Measurements from ENCODE around the gene GFPT2. TPM values are rescaled to one million over a fixed set of nuclear protein-coding genes. Genes with fewer than 3 reads are reported as not detected.

GFPT2 gene
- total RNA-seq, 1 donor: 28.9 TPM

DNA sequence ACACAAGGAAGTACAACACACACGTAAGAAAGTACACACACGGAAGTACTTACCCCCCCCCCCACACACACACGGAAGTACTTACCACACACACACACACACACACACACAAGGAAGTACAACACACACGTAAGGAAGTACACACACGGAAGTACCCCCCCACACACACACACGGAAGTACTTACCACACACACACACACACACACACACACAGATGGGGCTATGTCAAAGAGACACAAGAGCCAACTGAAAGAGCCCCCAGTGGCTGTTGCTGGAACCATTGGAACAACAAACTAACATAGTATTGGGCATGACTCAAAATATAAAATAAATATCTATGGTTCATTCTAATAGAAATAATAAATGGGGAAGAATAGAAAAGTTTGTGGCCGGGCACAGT is 56.4 kb downstream of the GFPT2 start:
- TF ChIP-seq, protein P1, sequence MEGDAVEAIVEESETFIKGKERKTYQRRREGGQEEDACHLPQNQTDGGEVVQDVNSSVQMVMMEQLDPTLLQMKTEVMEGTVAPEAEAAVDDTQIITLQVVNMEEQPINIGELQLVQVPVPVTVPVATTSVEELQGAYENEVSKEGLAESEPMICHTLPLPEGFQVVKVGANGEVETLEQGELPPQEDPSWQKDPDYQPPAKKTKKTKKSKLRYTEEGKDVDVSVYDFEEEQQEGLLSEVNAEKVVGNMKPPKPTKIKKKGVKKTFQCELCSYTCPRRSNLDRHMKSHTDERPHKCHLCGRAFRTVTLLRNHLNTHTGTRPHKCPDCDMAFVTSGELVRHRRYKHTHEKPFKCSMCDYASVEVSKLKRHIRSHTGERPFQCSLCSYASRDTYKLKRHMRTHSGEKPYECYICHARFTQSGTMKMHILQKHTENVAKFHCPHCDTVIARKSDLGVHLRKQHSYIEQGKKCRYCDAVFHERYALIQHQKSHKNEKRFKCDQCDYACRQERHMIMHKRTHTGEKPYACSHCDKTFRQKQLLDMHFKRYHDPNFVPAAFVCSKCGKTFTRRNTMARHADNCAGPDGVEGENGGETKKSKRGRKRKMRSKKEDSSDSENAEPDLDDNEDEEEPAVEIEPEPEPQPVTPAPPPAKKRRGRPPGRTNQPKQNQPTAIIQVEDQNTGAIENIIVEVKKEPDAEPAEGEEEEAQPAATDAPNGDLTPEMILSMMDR (IDR thresholded peaks at IDR 0.05; ENCODE audit: insufficient read depth, low read depth, low read length): peak; percentile 4
- no peak for DNase-seq (ENCODE audit: low read depth)
- H3K4me3 ChIP-seq (ENCODE audit: low read depth, low read length): no peak overlapping the region

DNA sequence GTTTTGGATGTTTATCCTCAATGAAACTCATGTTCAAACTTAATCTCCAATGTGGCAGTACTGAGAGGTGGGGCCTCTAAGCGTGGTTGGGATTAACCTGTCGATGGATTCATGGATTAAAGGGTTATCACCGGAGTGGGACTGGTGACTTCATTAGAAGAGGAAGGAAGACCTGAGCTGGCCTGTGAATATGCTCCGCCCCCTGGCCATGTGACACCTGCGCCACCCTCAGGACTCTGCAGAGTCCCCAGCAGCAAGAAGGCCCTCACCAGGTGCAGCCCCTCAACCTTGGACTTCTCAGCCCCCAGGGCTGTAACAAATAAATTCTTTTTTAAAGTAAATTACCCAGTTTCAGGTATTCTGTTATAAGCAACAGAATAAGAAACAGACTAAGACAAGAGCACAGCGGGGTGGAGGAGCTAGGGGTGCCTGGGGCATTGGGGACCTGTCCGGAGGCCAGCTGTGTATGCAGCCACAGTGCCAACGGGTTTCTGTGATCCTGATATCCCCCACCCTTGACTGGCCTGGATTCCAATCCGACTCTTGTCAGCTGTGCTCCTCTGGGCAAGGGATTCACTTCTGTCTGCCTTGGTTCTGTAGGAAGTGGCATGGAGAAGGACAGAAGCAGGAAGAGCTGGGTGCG is 58.1 kb downstream of the GFPT2 start:
- H3K4me3 ChIP-seq (ENCODE audit: low read depth, low read length): no peak overlapping the region
- TF ChIP-seq, protein P1 (IDR thresholded peaks at IDR 0.05; ENCODE audit: insufficient read depth, low read depth, low read length): no peak
- no peak for DNase-seq (ENCODE audit: low read depth)

DNA sequence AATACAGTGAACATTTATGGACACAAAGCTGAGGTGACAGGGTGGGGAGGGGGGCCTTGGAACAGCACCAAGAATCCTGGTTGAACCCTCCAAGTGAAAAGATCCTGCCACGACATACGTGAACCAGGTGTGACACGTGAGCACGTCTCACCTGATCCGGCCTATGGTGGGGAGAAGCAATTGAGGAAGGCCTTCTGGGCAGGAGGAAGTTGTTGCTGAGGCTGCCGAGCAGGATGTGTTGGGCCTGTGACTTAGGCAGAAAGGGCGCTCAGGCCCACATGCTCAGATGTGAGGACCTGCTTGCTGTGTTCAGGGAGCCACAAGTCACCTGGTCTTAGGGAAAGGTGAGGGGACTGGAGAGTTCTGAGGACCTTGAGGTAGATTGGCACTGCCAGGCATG is 58.7 kb downstream of the GFPT2 start:
- no peak overlapping the region for H3K4me3 ChIP-seq (ENCODE audit: low read depth, low read length)
- TF ChIP-seq, protein P1 (IDR thresholded peaks at IDR 0.05; ENCODE audit: insufficient read depth, low read depth, low read length): no peak
- DNase-seq (ENCODE audit: low read depth): no peak

DNA sequence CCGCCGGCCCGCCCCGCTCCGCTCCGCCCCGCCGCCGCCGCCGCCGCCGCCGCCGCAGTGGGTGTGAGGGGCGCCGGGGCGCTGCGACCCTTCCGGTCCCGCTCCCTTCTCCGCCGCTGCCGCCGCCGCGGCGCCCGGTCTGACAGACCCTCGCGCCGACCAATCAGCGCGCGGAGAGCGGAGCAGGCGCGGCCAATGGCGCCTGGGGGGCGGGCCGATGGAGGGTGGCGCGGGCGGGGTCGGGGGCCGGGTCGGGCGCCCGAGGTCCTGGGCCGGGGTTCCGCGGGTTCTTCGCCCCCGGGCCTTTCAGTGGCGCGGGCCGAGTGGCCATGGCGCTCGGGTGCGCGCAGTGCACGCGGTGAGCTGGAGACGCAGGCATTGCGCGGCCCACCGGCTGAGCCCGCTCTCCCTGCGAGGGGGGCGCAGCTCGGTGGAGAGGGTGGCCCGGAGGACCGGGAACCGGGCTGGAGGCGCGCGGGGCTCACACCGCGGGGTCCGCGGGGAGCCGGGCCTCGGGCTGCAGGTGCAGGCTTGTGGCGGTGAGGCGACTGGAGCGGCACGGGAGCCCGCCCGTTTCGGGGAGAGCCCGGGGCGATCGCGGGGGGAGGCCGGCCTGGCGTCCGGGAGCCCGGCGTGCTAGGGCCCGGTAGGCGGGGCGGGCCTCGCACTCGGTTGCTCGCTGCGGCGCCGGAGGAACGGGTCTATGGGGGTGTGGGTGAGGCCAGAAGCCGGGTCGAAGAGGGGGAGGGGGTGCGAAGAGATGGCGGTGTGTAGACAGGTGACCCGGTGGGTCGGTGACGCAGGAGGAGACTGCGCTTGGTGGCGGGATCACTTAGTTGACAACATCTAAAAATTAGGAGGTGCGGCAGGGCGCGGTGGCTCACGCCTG is 60.9 kb downstream of the GFPT2 start, which contains the start of gene MAPK9:
TSS of gene MAPK9 (minus strand) at position 141 of the 889 bp plus-strand sequence. CDS start 11,522 bp downstream, outside the sequence.
- peak within 1 kb of the TSS; percentile 77 for H3K4me3 ChIP-seq (ENCODE audit: low read depth, low read length)
- TF ChIP-seq, protein P1 (IDR thresholded peaks at IDR 0.05; ENCODE audit: insufficient read depth, low read depth, low read length): no peak
- DNase-seq (ENCODE audit: low read depth): peak; percentile 77

DNA sequence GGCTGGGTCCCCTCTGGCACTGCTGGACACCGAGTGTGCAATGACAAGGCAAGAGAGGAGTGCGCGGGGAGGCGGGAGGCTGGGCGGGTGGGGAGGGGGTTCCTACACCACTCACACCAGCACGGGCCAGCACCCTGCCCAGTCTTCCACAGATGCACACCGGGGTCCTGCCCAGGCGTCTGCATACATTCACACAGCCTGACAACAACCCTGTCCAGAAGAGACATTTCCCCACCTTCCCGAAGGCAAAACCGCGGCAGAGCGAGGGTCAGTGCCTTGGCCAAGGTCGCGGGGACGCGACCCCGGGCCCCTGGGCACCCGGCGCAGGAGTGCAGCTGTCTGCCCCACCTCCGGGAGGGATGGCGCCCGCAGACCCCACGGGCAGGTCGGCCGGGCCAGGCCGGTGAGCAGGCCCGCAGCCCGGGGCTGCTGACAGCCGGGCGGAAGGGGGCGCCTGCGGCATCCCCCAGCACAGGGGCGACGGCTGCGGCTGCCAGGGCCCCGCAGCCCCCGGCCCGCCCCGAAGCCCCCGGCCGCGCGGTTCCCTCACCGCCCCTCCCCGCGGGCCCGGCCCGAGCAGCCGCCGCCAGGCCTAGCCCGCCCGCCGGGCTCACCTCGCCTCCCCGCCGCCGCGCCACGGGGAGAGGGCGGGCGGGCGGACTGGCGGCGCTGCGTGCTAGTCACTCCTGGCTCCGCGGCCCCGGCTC is 61.7 kb downstream of the GFPT2 start:
- no peak for DNase-seq (ENCODE audit: low read depth)
- TF ChIP-seq, protein P1 (IDR thresholded peaks at IDR 0.05; ENCODE audit: insufficient read depth, low read depth, low read length): peak; percentile 17
- peak overlapping the region; percentile 77 for H3K4me3 ChIP-seq (ENCODE audit: low read depth, low read length)

DNA sequence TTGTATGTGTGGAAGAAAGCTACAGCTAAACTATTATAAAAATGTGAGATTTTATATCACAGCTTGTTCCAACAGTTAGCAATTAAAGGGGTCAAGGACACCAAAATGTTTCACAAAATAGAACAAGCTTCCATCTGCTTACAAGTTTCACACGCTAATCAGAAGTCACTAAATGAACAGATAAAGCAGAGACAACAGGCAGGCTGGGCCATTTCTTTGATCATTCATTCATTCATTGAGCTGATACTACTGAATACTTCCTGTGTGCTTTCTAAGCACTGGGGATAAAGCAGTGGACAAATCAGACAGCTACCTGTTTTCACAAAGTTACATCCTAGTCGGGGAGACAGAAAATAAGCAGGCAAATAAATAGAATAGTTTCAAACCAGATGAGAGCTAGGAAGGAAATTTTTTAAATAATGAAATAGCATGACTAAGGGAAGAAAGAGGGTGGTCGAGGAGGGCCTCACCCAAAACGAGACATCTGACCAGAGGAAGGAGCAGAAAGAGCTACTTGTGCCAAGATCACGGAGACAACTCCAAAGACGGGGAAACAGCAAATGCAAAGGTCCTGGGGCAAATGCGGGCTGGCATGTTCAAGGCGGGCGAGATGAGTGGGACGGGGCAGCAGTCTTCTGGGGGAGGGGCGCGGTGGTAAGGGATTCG is 62.4 kb downstream of the GFPT2 start:
- peak overlapping the region; percentile 77 for H3K4me3 ChIP-seq (ENCODE audit: low read depth, low read length)
- TF ChIP-seq, protein P1 (IDR thresholded peaks at IDR 0.05; ENCODE audit: insufficient read depth, low read depth, low read length): no peak
- no peak for DNase-seq (ENCODE audit: low read depth)
